ENCODE data around the gene CFAP410. TPM values are rescaled to one million over a fixed set of nuclear protein-coding genes. Genes with fewer than 3 reads are reported as not detected.

The CFAP410 gene
- total RNA-seq, 1 experiment from 2014 or later = 8.6 TPM

- H3K36me3 Mint-ChIP-seq (ENCODE audit: insufficient read depth, unreplicated experiment) = no peaks in the 10 kb centered on the region
- no TSS peak for BruUV-seq (replicated peaks)
- no peaks in the 10 kb centered on the region for H3K9me3 Mint-ChIP-seq (ENCODE audit: low read depth, unreplicated experiment)
- no peaks in the 10 kb centered on the region for H3K4me1 Mint-ChIP-seq (ENCODE audit: low read depth, unreplicated experiment)
- intact Hi-C loops (cut with micrococcal nuclease; ENCODE audit: unreplicated experiment) = no loop called here
- TF ChIP-seq, protein P1, sequence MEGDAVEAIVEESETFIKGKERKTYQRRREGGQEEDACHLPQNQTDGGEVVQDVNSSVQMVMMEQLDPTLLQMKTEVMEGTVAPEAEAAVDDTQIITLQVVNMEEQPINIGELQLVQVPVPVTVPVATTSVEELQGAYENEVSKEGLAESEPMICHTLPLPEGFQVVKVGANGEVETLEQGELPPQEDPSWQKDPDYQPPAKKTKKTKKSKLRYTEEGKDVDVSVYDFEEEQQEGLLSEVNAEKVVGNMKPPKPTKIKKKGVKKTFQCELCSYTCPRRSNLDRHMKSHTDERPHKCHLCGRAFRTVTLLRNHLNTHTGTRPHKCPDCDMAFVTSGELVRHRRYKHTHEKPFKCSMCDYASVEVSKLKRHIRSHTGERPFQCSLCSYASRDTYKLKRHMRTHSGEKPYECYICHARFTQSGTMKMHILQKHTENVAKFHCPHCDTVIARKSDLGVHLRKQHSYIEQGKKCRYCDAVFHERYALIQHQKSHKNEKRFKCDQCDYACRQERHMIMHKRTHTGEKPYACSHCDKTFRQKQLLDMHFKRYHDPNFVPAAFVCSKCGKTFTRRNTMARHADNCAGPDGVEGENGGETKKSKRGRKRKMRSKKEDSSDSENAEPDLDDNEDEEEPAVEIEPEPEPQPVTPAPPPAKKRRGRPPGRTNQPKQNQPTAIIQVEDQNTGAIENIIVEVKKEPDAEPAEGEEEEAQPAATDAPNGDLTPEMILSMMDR (IDR thresholded peaks at IDR 0.05; ENCODE audit: unreplicated experiment) = no peak
- DNase-seq = no peak
- CTCF ChIA-PET = no interaction called here
- no peak overlapping the region for H3K27ac Mint-ChIP-seq (ENCODE audit: unreplicated experiment)
- H3K27me3 Mint-ChIP-seq (ENCODE audit: unreplicated experiment) = peaks cover 57% of the 10 kb centered on the region
- H3K4me3 Mint-ChIP-seq (ENCODE audit: low read depth, unreplicated experiment) = no peak overlapping the region
Observed at GRCh38 chr21:44356636-44357035, 17.4 kb upstream of the CFAP410 start.

DNA sequence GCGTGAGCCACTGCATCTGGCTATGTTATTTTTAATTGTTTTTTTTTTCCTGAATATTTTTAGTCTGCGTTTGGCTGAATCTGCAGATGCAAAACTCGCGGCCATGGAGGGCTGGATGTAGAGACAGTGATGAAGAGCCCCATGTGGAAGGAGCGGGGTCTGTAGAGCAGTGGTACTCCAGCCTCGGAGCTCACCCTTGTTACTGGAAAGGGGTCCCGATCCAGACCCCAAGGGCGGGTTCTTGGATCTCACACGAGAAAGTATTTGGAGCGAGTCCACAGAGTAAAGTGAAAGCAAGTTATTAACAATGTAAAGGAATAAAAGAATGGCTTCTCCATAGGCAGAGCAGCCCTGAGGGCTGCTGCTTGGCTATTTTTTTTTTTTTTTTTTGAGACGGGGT lies 17.0 kb upstream of the CFAP410 start:
- CTCF ChIA-PET = no interaction called here
- BruUV-seq (replicated peaks) = no TSS peak
- DNase-seq = no peak
- TF ChIP-seq, protein P1 (IDR thresholded peaks at IDR 0.05; ENCODE audit: unreplicated experiment) = no peak
- no peak overlapping the region for H3K4me3 Mint-ChIP-seq (ENCODE audit: low read depth, unreplicated experiment)
- H3K27me3 Mint-ChIP-seq (ENCODE audit: unreplicated experiment) = peaks cover 58% of the 10 kb centered on the region
- intact Hi-C loops (cut with micrococcal nuclease; ENCODE audit: unreplicated experiment) = no loop called here
- no peaks in the 10 kb centered on the region for H3K36me3 Mint-ChIP-seq (ENCODE audit: insufficient read depth, unreplicated experiment)
- H3K4me1 Mint-ChIP-seq (ENCODE audit: low read depth, unreplicated experiment) = no peaks in the 10 kb centered on the region
- H3K27ac Mint-ChIP-seq (ENCODE audit: unreplicated experiment) = no peak overlapping the region
- no peaks in the 10 kb centered on the region for H3K9me3 Mint-ChIP-seq (ENCODE audit: low read depth, unreplicated experiment)

DNA sequence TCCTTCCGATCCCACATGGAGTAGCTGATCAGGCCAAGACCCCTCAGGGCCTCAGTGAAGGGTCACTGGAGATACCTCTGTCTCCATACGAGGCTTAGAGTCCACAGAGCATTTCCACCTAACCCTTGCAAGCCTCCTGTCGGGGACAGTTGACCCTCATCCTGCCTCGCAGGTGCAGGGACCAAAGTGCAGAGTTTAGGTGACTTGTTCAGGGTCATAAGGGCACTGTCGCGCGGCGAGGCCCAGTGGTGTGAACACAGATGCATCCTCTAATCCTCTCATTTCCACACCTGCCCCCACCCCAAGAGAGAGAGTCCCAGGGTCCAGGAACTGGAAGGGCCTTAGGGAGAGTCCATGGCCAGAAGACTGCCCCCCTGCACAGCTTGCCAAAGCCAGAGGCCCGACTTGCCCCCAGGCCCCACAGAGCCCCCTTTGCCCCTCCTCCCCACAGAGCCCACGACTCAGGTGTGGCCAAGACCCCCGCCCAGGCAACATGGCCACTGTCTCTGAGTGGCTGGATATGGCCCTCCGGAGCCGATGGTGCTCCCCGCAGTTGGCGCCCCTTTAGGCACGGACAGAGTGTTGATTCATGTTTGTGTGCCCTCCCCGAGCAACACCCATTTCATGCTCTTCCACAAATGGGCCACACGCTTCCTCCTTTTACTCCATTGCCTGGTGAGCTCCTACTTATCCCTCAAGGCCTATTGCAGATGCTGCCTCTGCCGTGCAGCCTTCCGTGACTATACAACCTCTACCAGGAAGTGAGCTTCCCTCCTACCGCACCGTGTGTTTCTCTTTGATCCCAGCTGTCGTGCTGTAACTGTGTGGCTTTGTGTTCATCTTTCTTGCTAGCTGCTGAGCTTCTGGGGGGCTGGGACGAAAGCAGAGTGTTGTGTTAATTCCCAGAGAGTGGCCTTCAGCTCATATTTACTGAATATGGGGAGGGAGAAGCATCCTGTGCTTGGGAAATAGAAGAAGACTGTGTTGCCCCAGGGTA lies 15.9 kb upstream of the CFAP410 start:
- TF ChIP-seq, protein P1 (IDR thresholded peaks at IDR 0.05; ENCODE audit: unreplicated experiment) = no peak
- DNase-seq = no peak
- no TSS peak for BruUV-seq (replicated peaks)
- peaks cover 48% of the 10 kb centered on the region for H3K27me3 Mint-ChIP-seq (ENCODE audit: unreplicated experiment)
- no peaks in the 10 kb centered on the region for H3K4me1 Mint-ChIP-seq (ENCODE audit: low read depth, unreplicated experiment)
- no peaks in the 10 kb centered on the region for H3K36me3 Mint-ChIP-seq (ENCODE audit: insufficient read depth, unreplicated experiment)
- no peak overlapping the region for H3K4me3 Mint-ChIP-seq (ENCODE audit: low read depth, unreplicated experiment)
- CTCF ChIA-PET = no interaction called here
- no peak overlapping the region for H3K27ac Mint-ChIP-seq (ENCODE audit: unreplicated experiment)
- H3K9me3 Mint-ChIP-seq (ENCODE audit: low read depth, unreplicated experiment) = no peaks in the 10 kb centered on the region
- intact Hi-C loops (cut with micrococcal nuclease; ENCODE audit: unreplicated experiment) = no loop called here

DNA sequence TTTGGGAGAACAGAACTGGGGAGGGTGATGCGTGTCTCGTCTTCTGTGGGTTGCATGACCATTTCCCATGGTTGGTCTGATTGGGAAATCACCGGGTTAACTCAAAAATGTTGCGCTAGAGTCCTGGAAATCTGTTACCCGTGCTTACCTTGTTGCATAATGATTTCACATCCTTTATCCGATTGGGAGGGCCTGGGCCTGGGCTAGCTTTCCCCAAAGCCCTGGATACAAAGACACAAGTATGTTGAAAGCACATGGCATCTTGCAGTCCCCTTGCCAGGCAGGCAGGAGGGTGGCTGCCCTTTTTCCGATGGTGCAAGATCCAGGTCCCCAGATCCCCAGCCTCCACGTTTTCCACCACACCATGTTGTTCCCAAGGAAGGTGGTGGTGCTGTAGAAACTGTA lies 14.8 kb upstream of the CFAP410 start:
- BruUV-seq (replicated peaks) = no TSS peak
- no peaks in the 10 kb centered on the region for H3K4me1 Mint-ChIP-seq (ENCODE audit: low read depth, unreplicated experiment)
- no peak for DNase-seq
- H3K9me3 Mint-ChIP-seq (ENCODE audit: low read depth, unreplicated experiment) = no peaks in the 10 kb centered on the region
- no peaks in the 10 kb centered on the region for H3K36me3 Mint-ChIP-seq (ENCODE audit: insufficient read depth, unreplicated experiment)
- TF ChIP-seq, protein P1 (IDR thresholded peaks at IDR 0.05; ENCODE audit: unreplicated experiment) = no peak
- intact Hi-C loops (cut with micrococcal nuclease; ENCODE audit: unreplicated experiment) = no loop called here
- no peak overlapping the region for H3K4me3 Mint-ChIP-seq (ENCODE audit: low read depth, unreplicated experiment)
- H3K27ac Mint-ChIP-seq (ENCODE audit: unreplicated experiment) = no peak overlapping the region
- H3K27me3 Mint-ChIP-seq (ENCODE audit: unreplicated experiment) = peaks cover 55% of the 10 kb centered on the region
- CTCF ChIA-PET = interaction anchor here (0.5 kb wide), 1 partner anchor 85 kb away, joined by 4 read pairs; no protein-coding TSS in a partner anchor

Measured in Calu3 (cell line).